Aorta (tissue), 5 donors: ENCODE results near the gene LACTB. TPM values are rescaled to one million over a fixed set of nuclear protein-coding genes. Genes with fewer than 3 reads are reported as not detected.

Experiments
- ATAC-seq: fragments of 200-7000 bp; cut with Tn5 transposase; one replicate; pipeline ENCODE4 v1.9.1; 2022; ENCODE audit warnings: moderate library complexity; ENCODE audit not compliant: low FRiP score
- DNase-seq, 2 donors: peaks; one replicate each; pipeline ENCODE4 v3.0.0-alpha.2; 2020
- H3K27ac ChIP-seq, 2 donors: one replicate each; pipeline ENCODE4 v1.5.1; 2013; ENCODE audit warnings: low read length in 2 of 2, mild to moderate bottlenecking in 2 of 2, moderate library complexity in 2 of 2, control low read depth in 1 of 2, inconsistent platforms in 1 of 2, low read depth in 1 of 2
- H3K27me3 ChIP-seq, 2 donors: one replicate each; pipeline ENCODE4 v1.6.1; 2013; ENCODE audit warnings: control low read depth in 1 of 2, low read length in 1 of 2, mild to moderate bottlenecking in 1 of 2, moderate library complexity in 1 of 2; ENCODE audit not compliant: insufficient read depth in 2 of 2, control insufficient read depth in 1 of 2
- H3K36me3 ChIP-seq, 2 donors: one replicate each; pipeline ENCODE4 v1.6.1; 2013; ENCODE audit warnings: control low read depth in 1 of 2, low read length in 1 of 2, mild to moderate bottlenecking in 1 of 2; ENCODE audit not compliant: insufficient read depth in 2 of 2, control insufficient read depth in 1 of 2
- H3K4me1 ChIP-seq, 2 donors: one replicate each; pipeline ENCODE4 v1.6.1; 2013; ENCODE audit warnings: low read length in 2 of 2, control low read depth in 1 of 2, mild to moderate bottlenecking in 1 of 2, moderate library complexity in 1 of 2; ENCODE audit not compliant: insufficient read depth in 2 of 2, control insufficient read depth in 1 of 2
- H3K4me3 ChIP-seq, 2 donors: one replicate each; pipeline ENCODE4 v1.5.1; 2013; ENCODE audit warnings: low read length in 2 of 2, control low read depth in 1 of 2, mild to moderate bottlenecking in 1 of 2
- H3K9me3 ChIP-seq: one replicate; pipeline ENCODE4 v1.6.1; 2013; ENCODE audit warnings: mild to moderate bottlenecking, low read length; ENCODE audit not compliant: control insufficient read depth
- WGBS, 2 donors: extraction: QIAGEN DNeasy Blood & Tissue Kit; methylation state at CpG; one replicate each; pipeline ENCODE4 v1.1.7; 2013; 5-methylcytosine and 5-hydroxymethylcytosine counted together
- intact Hi-C, 2 donors: fragments of 100-400 bp; cut with DNase I; formaldehyde crosslinking; loops; one replicate each; pipeline versions ENCODE4 v1.14.2 to v1.15.0; 2022
- polyA plus RNA-seq, 2 donors: library from polyadenylated mRNA; stranded (reverse); fragments of 200-250 nt; gene quantifications; one replicate each; pipeline ENCODE4 v1.2.3, GENCODE V29; 2013
- total RNA-seq, 2 donors: library from RNA; stranded (reverse); fragmentation: NEBNext Ultra II Directional; extraction: Animal tissue kit (Norgen Biotek cat#: 25700); gene quantifications; one replicate each; pipeline ENCODE4 v1.2.1, GENCODE V29; 2021
- donor health status: healthy with polysubstance abuse.
- donor health status: Bipolar disorder and iron deficiency.
- donor health status: DM: no; HTN: no; CAD: no.
- donor health status: DM: no; HTN: no; CAD: no.
- donor health status: DM: yes; HTN: yes; CAD: no.

Gene LACTB
- total and polyA plus RNA-seq, 4 donors = 12.6 to 20.9 (median 18.1) TPM

DNA sequence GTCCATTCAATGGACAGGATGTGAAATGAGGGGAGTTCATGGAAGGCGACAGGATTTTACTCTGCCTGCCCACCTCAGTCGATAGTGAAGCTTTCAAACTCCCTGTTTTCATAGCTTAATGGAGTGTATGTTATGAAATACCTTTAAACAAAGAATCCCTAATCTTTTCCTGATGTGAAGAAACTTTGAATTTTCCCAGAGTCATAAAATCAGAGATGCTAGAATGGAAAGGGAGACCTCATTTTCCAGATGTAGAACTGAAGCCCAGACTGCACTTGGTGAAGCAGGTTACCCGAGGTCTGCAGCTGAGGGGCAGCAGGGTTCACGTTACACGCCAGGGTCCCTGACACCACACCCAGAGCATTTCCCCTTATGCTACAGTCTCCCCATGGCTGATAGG is 34.7 kb upstream of the LACTB start:
- Histone ChIP-seq H3K36me3 (no peaks in the 10 kb centered on the region), H3K9me3 (no peaks in the 10 kb centered on the region), H3K4me3 (no peak overlapping the region), H3K27me3 (no peaks in the 10 kb centered on the region), H3K4me1 (no peaks in the 10 kb centered on the region), H3K27ac (no peak overlapping the region)
- 75 to 83% methylated on average over 5 of the region's 5 CpGs for WGBS, 2 donors
- DNase-seq = no peak
- intact Hi-C loops = no loop called here
- ATAC-seq = no peak

DNA sequence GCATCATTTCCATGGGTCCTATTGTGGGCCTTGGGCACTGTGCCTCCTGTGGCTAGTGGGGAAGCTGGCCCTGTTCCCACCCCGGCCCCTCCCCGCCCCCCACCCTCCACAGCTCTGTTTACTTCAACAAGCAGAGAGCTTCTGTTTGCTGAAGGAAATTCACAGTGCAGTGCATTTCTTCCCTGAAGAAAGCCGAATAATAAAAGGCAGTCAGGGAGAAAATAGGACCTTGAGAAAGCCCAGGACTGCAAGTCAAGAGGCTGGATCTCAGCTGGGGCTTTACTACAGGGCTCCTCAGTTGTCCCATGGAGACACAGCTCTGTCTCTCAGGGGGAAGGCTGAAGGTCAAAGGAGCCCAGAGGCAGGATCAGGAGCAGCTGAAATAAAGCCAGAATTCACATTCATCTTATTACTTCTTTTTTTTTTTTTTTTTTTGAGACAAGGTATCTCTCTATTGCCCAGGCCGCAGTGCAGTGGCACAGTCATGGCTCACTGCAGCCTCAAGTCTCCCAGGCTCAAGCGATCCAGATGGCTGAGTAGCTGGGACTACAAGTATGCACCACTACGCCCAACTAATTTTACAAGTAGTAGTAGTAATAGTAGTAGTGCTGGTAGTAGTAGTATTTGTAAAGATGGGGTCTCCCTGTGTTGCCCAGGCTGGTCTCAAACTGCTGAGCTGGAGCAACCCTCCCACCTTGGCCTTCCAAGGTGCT is 33.0 kb upstream of the LACTB start:
- no peaks in the 10 kb centered on the region for H3K4me1 ChIP-seq
- no peak for ATAC-seq
- H3K27me3 ChIP-seq = no peaks in the 10 kb centered on the region
- no peaks in the 10 kb centered on the region for H3K9me3 ChIP-seq
- WGBS, 2 donors = 80 to 82% methylated on average over 6 of the region's 6 CpGs
- H3K36me3 ChIP-seq = no peaks in the 10 kb centered on the region
- H3K27ac ChIP-seq = no peak overlapping the region
- intact Hi-C loops = no loop called here
- DNase-seq = no peak
- no peak overlapping the region for H3K4me3 ChIP-seq

DNA sequence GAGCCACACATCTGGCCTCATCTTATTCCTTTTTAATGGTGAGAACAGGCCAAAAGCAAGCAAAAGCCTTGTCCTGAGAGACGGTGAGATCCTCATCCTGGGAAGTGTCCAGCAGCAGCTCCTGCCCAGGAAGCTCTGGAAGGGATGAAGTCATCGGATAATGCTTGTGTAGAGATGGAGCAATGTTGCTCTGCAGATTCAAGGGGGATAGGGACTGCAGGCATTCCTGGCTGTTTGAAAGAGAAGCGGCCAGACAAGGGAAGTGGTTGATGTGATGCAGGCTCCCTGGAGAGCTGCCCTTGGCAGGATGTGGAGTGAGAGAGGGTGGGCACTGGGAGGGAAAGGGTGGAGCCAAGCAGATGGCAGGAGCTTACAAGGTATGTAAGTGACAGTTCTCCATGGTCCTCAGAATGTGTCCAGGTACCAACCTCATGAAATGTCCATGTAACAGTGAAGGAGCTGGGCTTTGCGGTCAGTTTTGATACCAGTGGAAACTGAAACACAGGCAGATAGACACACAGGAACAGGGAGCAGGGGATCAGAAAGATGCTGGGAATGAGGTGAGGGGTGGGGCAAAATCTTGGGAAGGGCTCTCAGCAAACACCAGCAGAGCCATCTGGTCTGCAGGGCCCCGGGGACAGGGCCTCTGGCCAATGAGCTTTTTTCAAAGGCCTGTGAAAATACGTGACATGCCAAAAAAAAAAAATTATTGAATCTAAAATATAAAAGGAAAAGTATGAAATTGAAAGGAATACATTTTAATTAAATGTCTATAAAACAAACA is 32.2 kb upstream of the LACTB start:
- Histone ChIP-seq H3K4me3 (no peak overlapping the region), H3K36me3 (no peaks in the 10 kb centered on the region), H3K4me1 (no peaks in the 10 kb centered on the region), H3K27ac (no peak overlapping the region), H3K27me3 (no peaks in the 10 kb centered on the region), H3K9me3 (no peaks in the 10 kb centered on the region)
- ATAC-seq = no peak
- intact Hi-C loops = loop anchor here in 1 of 2 donors (5.0 kb wide), 2 partner anchors 42 to 242 kb away; no protein-coding TSS in a partner anchor
- 35 to 39% methylated on average over 6 of the region's 6 CpGs for WGBS, 2 donors
- no peak for DNase-seq

DNA sequence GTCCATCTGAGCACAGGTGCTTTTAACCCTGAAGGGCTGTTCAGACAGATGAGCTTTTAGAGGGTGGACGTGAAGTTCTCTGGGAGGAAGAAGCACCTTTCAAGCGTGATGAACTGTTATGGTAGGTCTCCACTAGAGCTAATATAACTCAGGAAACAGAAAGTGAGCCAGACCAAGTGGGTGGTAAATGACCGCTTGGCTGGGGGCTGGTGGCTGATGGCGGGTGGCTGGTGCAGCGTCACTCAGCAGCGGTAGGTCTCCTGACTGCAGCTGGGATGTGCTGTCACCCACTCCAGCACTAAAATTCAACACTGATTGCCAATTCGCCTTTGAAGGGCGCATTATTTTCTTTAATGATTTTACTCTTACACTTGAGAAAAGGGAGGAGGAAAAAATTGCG is 31.2 kb upstream of the LACTB start:
- Histone ChIP-seq H3K9me3 (no peaks in the 10 kb centered on the region), H3K4me1 (no peaks in the 10 kb centered on the region), H3K36me3 (no peaks in the 10 kb centered on the region), H3K4me3 (no peak overlapping the region), H3K27ac (no peak overlapping the region), H3K27me3 (no peaks in the 10 kb centered on the region)
- 94 to 97% methylated on average over 9 of the region's 9 CpGs for WGBS, 2 donors
- no peak for DNase-seq
- intact Hi-C loops = loop anchor here in 1 of 2 donors (5.0 kb wide), 2 partner anchors 43 to 243 kb away; no protein-coding TSS in a partner anchor
- no peak for ATAC-seq

DNA sequence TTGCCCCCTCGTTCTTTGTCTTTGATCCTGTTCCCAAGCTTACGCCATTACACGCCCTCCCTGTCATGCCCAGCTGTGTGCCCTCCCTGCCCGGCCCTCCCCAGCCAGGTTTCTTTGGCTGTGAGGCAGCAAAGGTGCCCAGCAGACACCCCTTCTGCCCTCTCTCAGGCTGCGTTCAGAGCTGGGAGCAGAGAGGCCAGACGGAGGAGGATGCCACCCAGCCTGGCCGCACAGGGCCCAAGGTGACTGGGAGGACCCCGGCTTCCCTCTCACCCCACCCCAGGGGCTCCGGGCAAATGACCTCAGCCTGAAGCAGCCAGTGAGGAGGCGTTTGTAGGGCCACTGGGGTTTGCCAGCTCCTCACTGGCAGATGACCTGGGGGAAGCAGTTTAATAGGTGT is 30.8 kb upstream of the LACTB start:
- no peaks in the 10 kb centered on the region for H3K27me3 ChIP-seq
- no peaks in the 10 kb centered on the region for H3K4me1 ChIP-seq
- intact Hi-C loops = loop anchor here in 1 of 2 donors (5.0 kb wide), 2 partner anchors 44 to 244 kb away; no protein-coding TSS in a partner anchor
- no peaks in the 10 kb centered on the region for H3K36me3 ChIP-seq
- no peaks in the 10 kb centered on the region for H3K9me3 ChIP-seq
- WGBS, 2 donors = 92% methylated on average over 10 of the region's 10 CpGs
- no peak overlapping the region for H3K4me3 ChIP-seq
- DNase-seq = no peak
- H3K27ac ChIP-seq = no peak overlapping the region
- no peak for ATAC-seq

DNA sequence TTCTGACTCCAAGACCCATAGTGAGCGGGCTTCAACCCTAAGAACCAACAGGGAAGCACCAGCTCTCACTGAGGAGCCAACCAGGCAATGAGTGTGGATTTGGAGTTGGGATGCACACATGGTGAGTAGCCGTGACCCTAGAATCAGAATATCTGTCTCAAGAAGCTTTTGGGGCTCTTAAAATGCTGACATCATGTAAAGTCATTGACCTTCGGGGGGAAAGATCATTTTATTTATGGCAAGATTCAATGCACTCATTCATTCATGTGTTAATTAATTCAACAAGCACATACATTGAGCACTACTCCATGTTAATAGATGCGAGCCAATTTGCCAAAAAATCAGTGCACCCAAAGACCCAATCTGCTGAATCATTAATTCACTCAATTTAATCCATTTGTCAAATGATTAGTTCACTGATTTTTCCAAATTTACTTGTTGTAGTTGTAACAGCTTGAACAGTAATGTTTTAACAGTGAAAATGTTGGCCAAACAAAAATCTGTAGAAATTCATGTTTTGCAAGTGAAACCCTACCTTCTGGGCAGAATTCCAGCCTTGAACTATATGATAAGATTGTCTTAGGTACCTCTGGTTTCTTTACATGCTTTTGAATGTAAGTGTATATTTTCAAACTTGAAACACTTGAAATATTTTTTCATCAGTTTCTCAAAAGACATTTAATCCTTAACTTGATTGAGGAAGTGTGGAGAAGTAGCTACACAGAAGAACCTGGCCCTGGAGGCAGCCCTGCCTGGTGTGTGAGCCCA is 29.8 kb upstream of the LACTB start:
- 71% methylated on average over 4 of the region's 4 CpGs for WGBS, 2 donors
- no peak overlapping the region for H3K4me3 ChIP-seq
- ATAC-seq (no peak), DNase-seq (no peak)
- no peaks in the 10 kb centered on the region for H3K27me3 ChIP-seq
- no peaks in the 10 kb centered on the region for H3K36me3 ChIP-seq
- intact Hi-C loops = loop anchor here (2.0 to 5.0 kb wide), 5 partner anchors 43 to 309 kb away; no protein-coding TSS in a partner anchor
- H3K9me3 ChIP-seq = no peaks in the 10 kb centered on the region
- H3K4me1 ChIP-seq = no peaks in the 10 kb centered on the region
- no peak overlapping the region for H3K27ac ChIP-seq

DNA sequence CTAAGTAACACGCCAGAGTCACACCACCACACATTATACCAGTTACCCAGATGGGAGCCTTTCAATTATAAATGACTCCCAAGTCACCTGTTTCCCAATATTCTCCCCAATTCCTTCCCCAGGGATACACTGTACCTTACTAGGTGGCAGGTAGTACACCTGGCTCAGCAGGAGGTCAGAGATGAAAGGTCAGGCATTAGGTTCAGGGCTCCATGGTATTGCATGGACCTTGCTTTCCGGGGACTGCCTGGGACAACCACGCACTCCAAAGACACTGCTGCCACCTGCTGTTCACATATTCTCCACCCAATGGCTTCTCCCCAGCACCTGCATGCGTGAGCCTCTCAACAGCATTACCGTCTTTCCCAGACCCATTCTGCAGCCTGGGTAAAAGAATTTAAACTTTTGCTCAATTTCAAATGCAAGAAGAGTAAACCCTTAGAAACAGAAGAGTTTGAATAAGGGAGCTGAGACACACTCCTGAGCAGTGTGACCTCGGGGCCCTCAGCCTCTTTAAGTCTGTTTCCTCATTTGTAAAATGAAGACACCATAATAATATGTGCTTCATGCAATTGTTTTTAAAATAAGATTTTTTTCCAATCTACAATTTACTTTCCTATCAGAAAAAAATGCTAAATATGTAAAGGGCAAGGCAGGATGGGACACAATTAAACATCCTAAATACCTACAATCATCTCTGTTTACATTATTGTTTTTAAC is 28.0 kb upstream of the LACTB start:
- Histone ChIP-seq H3K4me3 (no peak overlapping the region), H3K4me1 (no peaks in the 10 kb centered on the region), H3K27me3 (no peaks in the 10 kb centered on the region), H3K9me3 (no peaks in the 10 kb centered on the region), H3K27ac (no peak overlapping the region), H3K36me3 (no peaks in the 10 kb centered on the region)
- DNase-seq (peak; percentile 86 to 89), ATAC-seq (peak; percentile 96)
- intact Hi-C loops = loop anchor here (1.0 to 5.0 kb wide), 6 partner anchors 45 to 311 kb away; no protein-coding TSS in a partner anchor
- WGBS, 2 donors = 25 to 29% methylated on average over 6 of the region's 6 CpGs

DNA sequence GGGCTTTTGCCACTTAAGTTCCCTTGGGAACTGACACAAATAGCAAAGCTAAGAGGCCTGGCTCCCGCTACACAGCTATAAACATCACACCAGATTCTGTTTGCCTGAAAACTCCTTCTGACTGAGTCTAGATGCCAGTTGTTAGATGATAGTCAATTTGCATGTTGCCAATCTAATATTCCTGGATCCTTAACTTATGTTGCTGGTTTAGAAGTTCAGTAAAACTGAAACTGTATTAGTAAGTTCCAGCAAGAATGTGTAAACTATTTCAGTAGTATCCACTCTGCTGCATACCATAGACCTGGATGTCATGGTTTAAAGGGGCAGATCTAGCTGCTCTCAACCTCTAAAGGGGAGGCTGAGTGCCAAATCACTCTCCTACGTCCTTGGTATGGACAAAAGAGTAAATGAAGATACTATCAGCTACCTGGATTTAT is 27.1 kb upstream of the LACTB start:
- intact Hi-C loops = loop anchor here in 1 of 2 donors (5.0 kb wide), 2 partner anchors 47 to 247 kb away; no protein-coding TSS in a partner anchor
- ATAC-seq = no peak

More for the DNA sequence above, 27.1 kb upstream of the LACTB start:
- Histone ChIP-seq H3K9me3 (no peaks in the 10 kb centered on the region), H3K4me3 (no peak overlapping the region), H3K27ac (no peak overlapping the region), H3K27me3 (no peaks in the 10 kb centered on the region), H3K36me3 (no peaks in the 10 kb centered on the region), H3K4me1 (no peaks in the 10 kb centered on the region)
- no peak for DNase-seq
- WGBS, 2 donors = 13 to 16% methylated on average over 2 of the region's 2 CpGs
